ENCODE measurements around the gene PRPF38B. TPM values are rescaled to one million over a fixed set of nuclear protein-coding genes. Genes with fewer than 3 reads are reported as not detected.

PRPF38B gene
- total RNA-seq, 1 experiment from 2014 or later, result 46.4 TPM

DNA sequence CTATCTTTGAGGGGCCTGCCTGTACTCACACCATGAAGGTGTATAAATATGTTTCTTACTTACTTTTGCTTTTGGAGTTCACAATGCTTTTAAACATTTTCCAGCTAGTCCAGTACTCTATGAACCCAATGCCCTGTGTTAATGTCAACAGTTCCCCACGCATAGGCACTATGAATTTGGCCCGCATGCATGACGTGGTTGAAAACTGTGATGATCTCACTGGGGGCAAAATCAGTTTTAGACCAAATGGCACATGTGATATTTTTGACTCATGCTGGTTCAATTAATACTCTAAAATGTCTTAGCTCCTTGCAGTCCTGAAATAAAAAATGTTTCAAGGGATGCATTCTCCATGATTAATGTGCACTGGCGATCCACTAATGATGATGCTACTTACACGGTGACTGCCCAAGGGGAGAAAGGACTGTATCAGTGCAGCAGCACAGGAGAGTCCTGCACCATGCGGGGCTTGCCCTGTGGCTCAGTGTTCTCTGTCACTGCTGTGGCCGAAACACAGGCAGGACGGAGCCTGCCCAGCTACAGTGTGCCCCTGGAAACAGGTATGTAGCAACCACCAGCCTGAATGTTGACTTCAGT, 36.3 kb downstream of the PRPF38B start:
- TF ChIP-seq FOSL1 (IDR thresholded peaks at IDR 0.05; ENCODE audit: low read depth), result no peak
- TF ChIP-seq EGR1 (IDR thresholded peaks at IDR 0.05; ENCODE audit: low read depth), result no peak
- TF ChIP-seq RAD21 (IDR thresholded peaks at IDR 0.05; ENCODE audit: low read depth), result no peak
- TF ChIP-seq, protein P1, sequence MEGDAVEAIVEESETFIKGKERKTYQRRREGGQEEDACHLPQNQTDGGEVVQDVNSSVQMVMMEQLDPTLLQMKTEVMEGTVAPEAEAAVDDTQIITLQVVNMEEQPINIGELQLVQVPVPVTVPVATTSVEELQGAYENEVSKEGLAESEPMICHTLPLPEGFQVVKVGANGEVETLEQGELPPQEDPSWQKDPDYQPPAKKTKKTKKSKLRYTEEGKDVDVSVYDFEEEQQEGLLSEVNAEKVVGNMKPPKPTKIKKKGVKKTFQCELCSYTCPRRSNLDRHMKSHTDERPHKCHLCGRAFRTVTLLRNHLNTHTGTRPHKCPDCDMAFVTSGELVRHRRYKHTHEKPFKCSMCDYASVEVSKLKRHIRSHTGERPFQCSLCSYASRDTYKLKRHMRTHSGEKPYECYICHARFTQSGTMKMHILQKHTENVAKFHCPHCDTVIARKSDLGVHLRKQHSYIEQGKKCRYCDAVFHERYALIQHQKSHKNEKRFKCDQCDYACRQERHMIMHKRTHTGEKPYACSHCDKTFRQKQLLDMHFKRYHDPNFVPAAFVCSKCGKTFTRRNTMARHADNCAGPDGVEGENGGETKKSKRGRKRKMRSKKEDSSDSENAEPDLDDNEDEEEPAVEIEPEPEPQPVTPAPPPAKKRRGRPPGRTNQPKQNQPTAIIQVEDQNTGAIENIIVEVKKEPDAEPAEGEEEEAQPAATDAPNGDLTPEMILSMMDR (IDR thresholded peaks at IDR 0.05 in 2 of 3, conservative IDR thresholded peaks at IDR 0.05 in 1 of 3; ENCODE audit: borderline replicate concordance in 1 of 3, insufficient read depth in 1 of 3, low read depth in 2 of 3, low read length in 2 of 3), result no peak
- TF ChIP-seq, protein P2, sequence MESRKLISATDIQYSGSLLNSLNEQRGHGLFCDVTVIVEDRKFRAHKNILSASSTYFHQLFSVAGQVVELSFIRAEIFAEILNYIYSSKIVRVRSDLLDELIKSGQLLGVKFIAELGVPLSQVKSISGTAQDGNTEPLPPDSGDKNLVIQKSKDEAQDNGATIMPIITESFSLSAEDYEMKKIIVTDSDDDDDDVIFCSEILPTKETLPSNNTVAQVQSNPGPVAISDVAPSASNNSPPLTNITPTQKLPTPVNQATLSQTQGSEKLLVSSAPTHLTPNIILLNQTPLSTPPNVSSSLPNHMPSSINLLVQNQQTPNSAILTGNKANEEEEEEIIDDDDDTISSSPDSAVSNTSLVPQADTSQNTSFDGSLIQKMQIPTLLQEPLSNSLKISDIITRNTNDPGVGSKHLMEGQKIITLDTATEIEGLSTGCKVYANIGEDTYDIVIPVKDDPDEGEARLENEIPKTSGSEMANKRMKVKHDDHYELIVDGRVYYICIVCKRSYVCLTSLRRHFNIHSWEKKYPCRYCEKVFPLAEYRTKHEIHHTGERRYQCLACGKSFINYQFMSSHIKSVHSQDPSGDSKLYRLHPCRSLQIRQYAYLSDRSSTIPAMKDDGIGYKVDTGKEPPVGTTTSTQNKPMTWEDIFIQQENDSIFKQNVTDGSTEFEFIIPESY (IDR thresholded peaks at IDR 0.05; ENCODE audit: extremely low read depth, insufficient replicate concordance, low read length), result no peak
- TF ChIP-seq, protein P3, sequence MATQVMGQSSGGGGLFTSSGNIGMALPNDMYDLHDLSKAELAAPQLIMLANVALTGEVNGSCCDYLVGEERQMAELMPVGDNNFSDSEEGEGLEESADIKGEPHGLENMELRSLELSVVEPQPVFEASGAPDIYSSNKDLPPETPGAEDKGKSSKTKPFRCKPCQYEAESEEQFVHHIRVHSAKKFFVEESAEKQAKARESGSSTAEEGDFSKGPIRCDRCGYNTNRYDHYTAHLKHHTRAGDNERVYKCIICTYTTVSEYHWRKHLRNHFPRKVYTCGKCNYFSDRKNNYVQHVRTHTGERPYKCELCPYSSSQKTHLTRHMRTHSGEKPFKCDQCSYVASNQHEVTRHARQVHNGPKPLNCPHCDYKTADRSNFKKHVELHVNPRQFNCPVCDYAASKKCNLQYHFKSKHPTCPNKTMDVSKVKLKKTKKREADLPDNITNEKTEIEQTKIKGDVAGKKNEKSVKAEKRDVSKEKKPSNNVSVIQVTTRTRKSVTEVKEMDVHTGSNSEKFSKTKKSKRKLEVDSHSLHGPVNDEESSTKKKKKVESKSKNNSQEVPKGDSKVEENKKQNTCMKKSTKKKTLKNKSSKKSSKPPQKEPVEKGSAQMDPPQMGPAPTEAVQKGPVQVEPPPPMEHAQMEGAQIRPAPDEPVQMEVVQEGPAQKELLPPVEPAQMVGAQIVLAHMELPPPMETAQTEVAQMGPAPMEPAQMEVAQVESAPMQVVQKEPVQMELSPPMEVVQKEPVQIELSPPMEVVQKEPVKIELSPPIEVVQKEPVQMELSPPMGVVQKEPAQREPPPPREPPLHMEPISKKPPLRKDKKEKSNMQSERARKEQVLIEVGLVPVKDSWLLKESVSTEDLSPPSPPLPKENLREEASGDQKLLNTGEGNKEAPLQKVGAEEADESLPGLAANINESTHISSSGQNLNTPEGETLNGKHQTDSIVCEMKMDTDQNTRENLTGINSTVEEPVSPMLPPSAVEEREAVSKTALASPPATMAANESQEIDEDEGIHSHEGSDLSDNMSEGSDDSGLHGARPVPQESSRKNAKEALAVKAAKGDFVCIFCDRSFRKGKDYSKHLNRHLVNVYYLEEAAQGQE (IDR thresholded peaks at IDR 0.05; ENCODE audit: low read depth), result no peak
- no peak for TF ChIP-seq YY1 (IDR thresholded peaks at IDR 0.05; ENCODE audit: extremely low read depth, insufficient replicate concordance, low read depth, low read length)
- TF ChIP-seq, protein P4, sequence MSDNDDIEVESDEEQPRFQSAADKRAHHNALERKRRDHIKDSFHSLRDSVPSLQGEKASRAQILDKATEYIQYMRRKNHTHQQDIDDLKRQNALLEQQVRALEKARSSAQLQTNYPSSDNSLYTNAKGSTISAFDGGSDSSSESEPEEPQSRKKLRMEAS (IDR thresholded peaks at IDR 0.05), result no peak
- TF ChIP-seq ZFX (IDR thresholded peaks at IDR 0.05), result no peak
- TF ChIP-seq EZH2 (IDR thresholded peaks at IDR 0.05), result no peak
- TF ChIP-seq POLR2AphosphoS5 (IDR thresholded peaks at IDR 0.05; ENCODE audit: low read depth, low read length), result no peak
- TF ChIP-seq CBX3 (IDR thresholded peaks at IDR 0.05; ENCODE audit: low read depth), result no peak
- TF ChIP-seq, protein P5, sequence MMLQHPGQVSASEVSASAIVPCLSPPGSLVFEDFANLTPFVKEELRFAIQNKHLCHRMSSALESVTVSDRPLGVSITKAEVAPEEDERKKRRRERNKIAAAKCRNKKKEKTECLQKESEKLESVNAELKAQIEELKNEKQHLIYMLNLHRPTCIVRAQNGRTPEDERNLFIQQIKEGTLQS (IDR thresholded peaks at IDR 0.05), result no peak
- no peak for TF ChIP-seq SIN3A (IDR thresholded peaks at IDR 0.05; ENCODE audit: low read depth)
- TF ChIP-seq POLR2A (IDR thresholded peaks at IDR 0.05; ENCODE audit: borderline replicate concordance, extremely low read depth, insufficient read depth, insufficient read length), result no peak
- ATAC-seq, result no peak
- Histone ChIP-seq H2AFZ (ENCODE audit: low read depth, low read length, poor library complexity, severe bottlenecking) (no peak overlapping the region), H3K27ac (ENCODE audit: low read depth, low read length) (no peak overlapping the region), H3K4me1 (ENCODE audit: control insufficient read depth in 1 of 2, insufficient read depth in 2 of 2, low read length in 2 of 2) (no peaks in the 10 kb centered on the region), H3K9me3 (ENCODE audit: control insufficient read depth in 1 of 2, insufficient read depth in 1 of 2, low read depth in 1 of 2, low read length in 2 of 2) (no peaks in the 10 kb centered on the region), H3K9ac (ENCODE audit: low read length) (no peak overlapping the region), H3K36me3 (ENCODE audit: control insufficient read depth in 1 of 2, insufficient read depth in 2 of 2, low read length in 2 of 2) (no peaks in the 10 kb centered on the region), H3K79me2 (ENCODE audit: insufficient read depth, low read length) (no peaks in the 10 kb centered on the region), H3K27me3 (ENCODE audit: insufficient read depth, low read length) (no peaks in the 10 kb centered on the region), H3K4me3 (replicated peaks in 1 of 2; ENCODE audit: low read depth in 1 of 2, low read length in 2 of 2) (no peak overlapping the region), H4K20me1 (ENCODE audit: insufficient read depth) (no peaks in the 10 kb centered on the region), H3K4me2 (ENCODE audit: low read length) (no peak overlapping the region), H3K9me2 (ENCODE audit: insufficient read depth) (no peaks in the 10 kb centered on the region)
- DNase-seq (ENCODE audit: low read depth, low spot score), result no peak
- ChIA-PET POLR2A (no interaction called here), CTCF (no interaction called here), RAD21 (ENCODE audit: low non-redundant PET in 1 of 2, low total read pairs in 2 of 2, uncharacterized antibody in 2 of 2, unreplicated experiment in 2 of 2) (no interaction called here)
- no TSS peak for BruUV-seq (replicated peaks)
- intact Hi-C loops (cut with micrococcal nuclease), result no loop called here
